BE2C (cell line): ENCODE data around the gene COL5A1.

Source experiments
- DNase-seq: peaks from one replicate; pipeline ENCODE4 v3.0.0-alpha.2; 2020
- H3K27me3 ChIP-seq: fragments of 250-450 bp; sonication (Bioruptor Pico); 2 replicates; pipeline ENCODE4 v1.5.1; 2020; ENCODE audit warnings: mild to moderate bottlenecking
- H3K36me3 ChIP-seq: fragments of 250-450 bp; sonication (Bioruptor Pico); 2 replicates; pipeline ENCODE4 v1.5.1; 2020; ENCODE audit warnings: mild to moderate bottlenecking
- H3K4me1 ChIP-seq: fragments of 250-450 bp; sonication (Bioruptor Pico); 2 replicates; pipeline ENCODE4 v1.5.1; 2020
- H3K4me3 ChIP-seq: 2 replicates; pipeline ENCODE4 v1.5.1; 2011; ENCODE audit warnings: low read depth, low read length
- H3K9me3 ChIP-seq: fragments of 250-450 bp; sonication (Bioruptor Pico); 2 replicates; pipeline ENCODE4 v1.5.1; 2020
- TF ChIP-seq, protein P1 (sequence below): IDR thresholded peaks from 2 replicates; pipeline ENCODE4 v1.5.1; 2012; ENCODE audit warnings: mild to moderate bottlenecking, low read depth, low read length

The COL5A1 gene

DNA sequence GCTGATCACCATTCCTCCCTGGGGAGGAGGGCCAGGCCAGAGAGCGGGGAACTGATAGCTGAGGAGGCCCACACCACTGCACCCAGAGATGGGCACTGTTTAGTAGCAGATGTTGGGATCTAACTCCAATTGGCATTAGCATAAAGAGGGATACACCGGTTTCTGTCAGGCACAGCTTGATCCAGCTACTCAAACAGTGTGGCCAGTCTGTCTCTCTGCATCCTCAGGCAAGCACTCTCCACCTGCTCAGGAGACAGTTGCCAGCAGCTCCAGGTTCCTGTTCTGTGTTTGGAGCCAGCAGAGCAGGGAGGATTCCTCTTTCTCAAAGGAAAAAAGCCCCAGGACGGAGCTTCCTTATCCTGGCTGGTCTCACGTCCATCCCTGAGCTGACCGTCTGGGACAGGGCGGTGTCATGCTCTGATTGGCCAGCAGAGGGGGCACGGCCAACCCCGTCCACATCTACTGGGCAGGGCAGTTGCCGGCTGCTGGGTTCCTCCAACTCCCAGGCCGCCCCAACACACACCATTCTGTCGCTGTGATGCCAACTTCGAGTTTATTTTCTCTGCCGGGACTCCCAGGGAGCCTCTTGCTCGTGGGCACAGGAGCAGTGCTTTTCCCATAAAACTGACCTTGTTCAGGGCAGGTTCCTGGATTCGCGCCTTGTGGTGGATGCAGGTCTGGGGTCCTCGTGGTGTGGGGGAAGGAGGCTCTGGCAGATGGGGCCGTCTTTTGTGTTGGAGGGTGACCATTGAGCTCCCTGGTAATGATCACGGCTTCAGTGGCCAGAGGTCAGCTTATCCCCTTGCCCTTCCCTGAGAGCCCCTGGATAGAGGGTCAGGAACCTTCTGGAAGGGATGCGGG is 47.9 kb downstream of the COL5A1 start:
- DNase-seq: peak; percentile 76
- H3K4me1 ChIP-seq: peaks cover 11% of the 10 kb centered on the region; the same call in 1 of the 2 replicates
- no peak overlapping the region for H3K4me3 ChIP-seq
- H3K9me3 ChIP-seq: no peaks in the 10 kb centered on the region
- H3K27me3 ChIP-seq: no peaks in the 10 kb centered on the region
- TF ChIP-seq, protein P1, sequence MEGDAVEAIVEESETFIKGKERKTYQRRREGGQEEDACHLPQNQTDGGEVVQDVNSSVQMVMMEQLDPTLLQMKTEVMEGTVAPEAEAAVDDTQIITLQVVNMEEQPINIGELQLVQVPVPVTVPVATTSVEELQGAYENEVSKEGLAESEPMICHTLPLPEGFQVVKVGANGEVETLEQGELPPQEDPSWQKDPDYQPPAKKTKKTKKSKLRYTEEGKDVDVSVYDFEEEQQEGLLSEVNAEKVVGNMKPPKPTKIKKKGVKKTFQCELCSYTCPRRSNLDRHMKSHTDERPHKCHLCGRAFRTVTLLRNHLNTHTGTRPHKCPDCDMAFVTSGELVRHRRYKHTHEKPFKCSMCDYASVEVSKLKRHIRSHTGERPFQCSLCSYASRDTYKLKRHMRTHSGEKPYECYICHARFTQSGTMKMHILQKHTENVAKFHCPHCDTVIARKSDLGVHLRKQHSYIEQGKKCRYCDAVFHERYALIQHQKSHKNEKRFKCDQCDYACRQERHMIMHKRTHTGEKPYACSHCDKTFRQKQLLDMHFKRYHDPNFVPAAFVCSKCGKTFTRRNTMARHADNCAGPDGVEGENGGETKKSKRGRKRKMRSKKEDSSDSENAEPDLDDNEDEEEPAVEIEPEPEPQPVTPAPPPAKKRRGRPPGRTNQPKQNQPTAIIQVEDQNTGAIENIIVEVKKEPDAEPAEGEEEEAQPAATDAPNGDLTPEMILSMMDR: peak; percentile 92
- no peaks in the 10 kb centered on the region for H3K36me3 ChIP-seq

DNA sequence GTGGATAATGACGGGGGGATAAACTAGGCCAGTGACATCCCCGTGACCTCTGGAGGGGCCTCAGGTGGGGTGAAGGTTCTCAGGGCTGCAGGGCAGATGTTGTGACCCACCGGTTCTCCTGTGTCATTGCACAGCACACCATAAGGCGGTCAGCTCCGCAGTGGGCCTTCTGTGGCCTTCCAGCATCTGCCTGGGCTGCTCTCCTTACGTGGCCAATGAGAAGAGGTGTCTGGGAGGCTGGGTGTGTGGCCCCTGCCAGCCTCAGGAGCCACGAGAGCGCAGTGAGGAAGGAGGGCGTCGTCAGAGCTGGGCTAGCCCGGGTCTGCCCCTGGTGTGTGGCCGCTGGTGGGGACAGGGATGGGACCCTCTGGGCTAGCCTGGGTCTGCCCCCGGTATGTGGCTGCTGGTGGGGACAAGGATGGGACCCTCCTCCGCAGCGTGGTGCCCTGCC is 48.7 kb downstream of the COL5A1 start:
- H3K4me1 ChIP-seq: peaks cover 11% of the 10 kb centered on the region; the same call in 1 of the 2 replicates
- no peaks in the 10 kb centered on the region for H3K27me3 ChIP-seq
- no peaks in the 10 kb centered on the region for H3K36me3 ChIP-seq
- no peak overlapping the region for H3K4me3 ChIP-seq
- no peak for DNase-seq
- TF ChIP-seq, protein P1: no peak
- no peaks in the 10 kb centered on the region for H3K9me3 ChIP-seq

DNA sequence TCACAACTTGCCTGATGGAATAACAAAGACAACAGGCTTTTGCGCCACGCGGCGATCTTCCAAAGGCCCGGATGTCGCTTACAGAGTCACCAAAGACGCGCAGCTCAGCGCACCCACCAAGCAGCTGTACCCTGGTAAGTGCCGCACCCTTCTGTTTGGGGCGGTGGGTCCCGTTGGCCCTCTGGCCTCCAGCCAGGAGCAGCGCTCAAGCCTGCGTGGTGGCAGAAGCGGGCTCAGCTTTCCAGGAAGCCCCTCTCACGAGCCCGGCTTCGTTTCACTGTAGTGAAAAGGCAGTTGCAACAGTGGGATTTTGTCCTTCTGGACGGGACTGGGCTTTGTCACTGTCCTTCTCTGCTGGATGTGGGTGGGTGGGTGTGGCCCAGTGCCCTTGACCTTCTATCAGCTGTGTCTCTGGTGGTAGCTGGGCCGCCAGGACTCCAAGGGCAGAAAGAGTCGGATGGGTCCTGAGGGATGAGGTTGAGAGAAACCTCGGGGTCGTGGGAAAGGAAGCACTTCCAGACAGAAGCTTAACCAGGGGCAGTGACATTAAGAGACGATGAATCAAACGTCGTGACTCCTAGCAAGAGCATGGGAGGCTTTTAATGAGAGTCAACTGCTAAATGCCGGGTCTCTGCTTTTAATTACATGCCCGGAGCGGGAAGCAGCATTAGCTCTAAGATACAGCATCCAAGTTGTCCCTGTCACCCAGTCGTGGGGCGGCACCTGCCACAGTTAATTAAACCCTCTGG is 49.5 kb downstream of the COL5A1 start:
- Histone ChIP-seq H3K36me3 (no peaks in the 10 kb centered on the region), H3K4me3 (no peak overlapping the region), H3K9me3 (no peaks in the 10 kb centered on the region), H3K27me3 (no peaks in the 10 kb centered on the region), H3K4me1 (peaks cover 11% of the 10 kb centered on the region; the same call in 1 of the 2 replicates)
- no peak for DNase-seq
- TF ChIP-seq, protein P1: no peak

DNA sequence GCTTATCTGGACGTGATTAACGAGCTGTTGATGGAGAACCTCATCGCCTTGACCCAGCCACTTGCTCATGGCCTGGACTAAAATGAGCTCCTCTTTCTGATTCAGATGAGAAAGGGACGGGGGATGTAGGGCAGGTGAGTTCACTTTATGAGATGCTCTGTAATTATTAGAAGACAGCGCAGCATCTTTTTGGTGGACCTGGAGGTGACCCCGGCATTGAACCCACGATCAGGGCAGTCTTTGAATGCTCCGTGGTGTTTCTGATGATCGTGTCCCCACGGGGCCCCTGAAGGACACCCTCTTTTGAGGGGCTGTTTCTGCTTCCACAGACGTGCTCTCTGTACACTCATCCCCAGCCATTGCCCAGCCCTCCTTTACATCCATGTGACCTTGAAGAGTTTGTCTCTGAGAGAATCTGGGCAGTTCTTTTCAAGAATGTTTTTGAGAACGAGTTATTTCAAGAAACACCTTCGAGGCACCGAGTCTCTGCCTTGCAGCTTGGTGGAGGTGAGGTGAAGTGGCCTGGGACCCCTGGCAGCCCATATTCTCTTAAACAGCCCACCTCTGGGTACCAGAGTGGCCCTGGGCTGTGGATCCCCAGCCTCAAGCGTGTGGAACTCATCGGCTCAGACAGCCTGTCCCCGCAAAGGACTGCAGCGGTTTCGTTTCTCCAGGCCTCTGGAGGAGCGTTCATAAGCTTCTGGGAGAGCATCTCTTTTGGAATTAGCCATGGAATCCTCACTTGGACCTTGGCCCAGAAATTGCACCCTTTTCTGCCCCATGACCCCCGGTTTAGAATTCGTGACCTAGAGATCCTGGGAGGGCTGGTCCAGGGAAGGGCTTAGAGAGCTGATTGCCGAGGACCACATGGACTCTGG is 50.3 kb downstream of the COL5A1 start:
- Histone ChIP-seq H3K36me3 (no peaks in the 10 kb centered on the region), H3K27me3 (no peaks in the 10 kb centered on the region), H3K4me1 (peaks cover 11% of the 10 kb centered on the region; the same call in 1 of the 2 replicates), H3K4me3 (no peak overlapping the region), H3K9me3 (no peaks in the 10 kb centered on the region)
- TF ChIP-seq, protein P1: no peak
- DNase-seq: no peak

DNA sequence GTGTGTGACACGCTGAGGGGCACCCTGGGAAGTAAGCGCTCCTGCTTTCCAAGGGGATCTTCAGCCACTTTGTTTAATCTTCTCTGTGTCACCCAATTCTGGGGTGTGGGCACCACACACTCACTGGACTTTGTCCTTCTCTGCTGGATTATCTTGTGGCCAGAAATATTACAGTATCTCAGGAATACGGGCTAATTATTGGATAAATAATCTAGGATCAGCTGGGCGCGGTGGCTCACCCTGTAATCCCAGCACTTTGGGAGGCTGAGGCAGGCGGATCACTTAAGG is 50.9 kb downstream of the COL5A1 start:
- TF ChIP-seq, protein P1: no peak
- Histone ChIP-seq H3K9me3 (no peaks in the 10 kb centered on the region), H3K4me1 (peaks cover 11% of the 10 kb centered on the region; the same call in 1 of the 2 replicates), H3K27me3 (no peaks in the 10 kb centered on the region), H3K36me3 (no peaks in the 10 kb centered on the region), H3K4me3 (no peak overlapping the region)
- no peak for DNase-seq
